ENCODE measurements around the gene DAND5. TPM values are rescaled to one million over a fixed set of nuclear protein-coding genes. Genes with fewer than 3 reads are reported as not detected.

DAND5 gene
- total and polyA plus RNA-seq, 2 of the 13 experiments (the other 11 are each of a cell fraction or from before 2014, with no cell fraction given) = 0.04 TPM; not detected in 1

DNA sequence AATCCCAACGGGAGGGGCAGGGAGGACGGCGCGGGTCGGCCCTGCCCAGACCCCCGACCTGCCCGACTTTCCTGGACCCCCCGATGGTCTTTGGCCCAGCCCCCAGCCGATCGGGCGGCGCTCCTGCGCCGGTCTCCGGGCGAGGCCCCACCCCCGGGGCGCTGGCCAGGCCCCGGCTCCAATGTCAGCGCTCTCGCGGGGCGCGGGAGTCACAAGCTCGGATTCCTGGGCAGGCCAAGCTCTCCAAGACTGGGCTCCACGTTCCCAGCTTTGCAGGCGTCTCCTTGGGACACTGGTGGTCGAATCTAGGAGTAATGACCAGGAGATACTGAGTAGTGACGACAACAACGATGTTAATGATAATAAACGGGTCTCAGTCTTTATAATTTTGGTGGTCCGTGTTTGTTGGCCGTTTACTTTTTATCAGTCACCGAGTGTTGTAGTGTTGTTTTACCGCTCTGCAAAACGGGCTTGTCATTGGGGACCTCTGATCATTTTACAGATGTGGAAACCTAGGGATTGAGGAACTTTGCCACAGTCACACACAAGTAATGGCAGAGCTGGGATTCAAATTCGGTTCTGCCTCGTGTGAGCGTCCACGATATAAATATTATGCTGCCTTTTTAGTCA lies 23.2 kb upstream of the DAND5 start (continued):
- TF ChIP-seq, protein P1, sequence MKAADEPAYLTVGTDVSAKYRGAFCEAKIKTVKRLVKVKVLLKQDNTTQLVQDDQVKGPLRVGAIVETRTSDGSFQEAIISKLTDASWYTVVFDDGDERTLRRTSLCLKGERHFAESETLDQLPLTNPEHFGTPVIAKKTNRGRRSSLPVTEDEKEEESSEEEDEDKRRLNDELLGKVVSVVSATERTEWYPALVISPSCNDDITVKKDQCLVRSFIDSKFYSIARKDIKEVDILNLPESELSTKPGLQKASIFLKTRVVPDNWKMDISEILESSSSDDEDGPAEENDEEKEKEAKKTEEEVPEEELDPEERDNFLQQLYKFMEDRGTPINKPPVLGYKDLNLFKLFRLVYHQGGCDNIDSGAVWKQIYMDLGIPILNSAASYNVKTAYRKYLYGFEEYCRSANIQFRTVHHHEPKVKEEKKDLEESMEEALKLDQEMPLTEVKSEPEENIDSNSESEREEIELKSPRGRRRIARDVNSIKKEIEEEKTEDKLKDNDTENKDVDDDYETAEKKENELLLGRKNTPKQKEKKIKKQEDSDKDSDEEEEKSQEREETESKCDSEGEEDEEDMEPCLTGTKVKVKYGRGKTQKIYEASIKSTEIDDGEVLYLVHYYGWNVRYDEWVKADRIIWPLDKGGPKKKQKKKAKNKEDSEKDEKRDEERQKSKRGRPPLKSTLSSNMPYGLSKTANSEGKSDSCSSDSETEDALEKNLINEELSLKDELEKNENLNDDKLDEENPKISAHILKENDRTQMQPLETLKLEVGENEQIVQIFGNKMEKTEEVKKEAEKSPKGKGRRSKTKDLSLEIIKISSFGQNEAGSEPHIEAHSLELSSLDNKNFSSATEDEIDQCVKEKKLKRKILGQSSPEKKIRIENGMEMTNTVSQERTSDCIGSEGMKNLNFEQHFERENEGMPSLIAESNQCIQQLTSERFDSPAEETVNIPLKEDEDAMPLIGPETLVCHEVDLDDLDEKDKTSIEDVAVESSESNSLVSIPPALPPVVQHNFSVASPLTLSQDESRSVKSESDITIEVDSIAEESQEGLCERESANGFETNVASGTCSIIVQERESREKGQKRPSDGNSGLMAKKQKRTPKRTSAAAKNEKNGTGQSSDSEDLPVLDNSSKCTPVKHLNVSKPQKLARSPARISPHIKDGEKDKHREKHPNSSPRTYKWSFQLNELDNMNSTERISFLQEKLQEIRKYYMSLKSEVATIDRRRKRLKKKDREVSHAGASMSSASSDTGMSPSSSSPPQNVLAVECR (CRISPR knock-in tag; IDR thresholded peaks at IDR 0.05; ENCODE audit: borderline replicate concordance) = 0 out of 2 replicates have a peak, but pooled peaks have one; percentile 12
- TF ChIP-seq ZFP1 (CRISPR knock-in tag; IDR thresholded peaks at IDR 0.05) = no peak
- 0 out of 2 replicates have a peak, but pooled peaks have one; percentile 5 for TF ChIP-seq MAF1 (CRISPR knock-in tag; IDR thresholded peaks at IDR 0.05; ENCODE audit: borderline replicate concordance)
- no peak for TF ChIP-seq ZNF674 (CRISPR knock-in tag; IDR thresholded peaks at IDR 0.05; ENCODE audit: low read depth)
- TF ChIP-seq, protein P2, sequence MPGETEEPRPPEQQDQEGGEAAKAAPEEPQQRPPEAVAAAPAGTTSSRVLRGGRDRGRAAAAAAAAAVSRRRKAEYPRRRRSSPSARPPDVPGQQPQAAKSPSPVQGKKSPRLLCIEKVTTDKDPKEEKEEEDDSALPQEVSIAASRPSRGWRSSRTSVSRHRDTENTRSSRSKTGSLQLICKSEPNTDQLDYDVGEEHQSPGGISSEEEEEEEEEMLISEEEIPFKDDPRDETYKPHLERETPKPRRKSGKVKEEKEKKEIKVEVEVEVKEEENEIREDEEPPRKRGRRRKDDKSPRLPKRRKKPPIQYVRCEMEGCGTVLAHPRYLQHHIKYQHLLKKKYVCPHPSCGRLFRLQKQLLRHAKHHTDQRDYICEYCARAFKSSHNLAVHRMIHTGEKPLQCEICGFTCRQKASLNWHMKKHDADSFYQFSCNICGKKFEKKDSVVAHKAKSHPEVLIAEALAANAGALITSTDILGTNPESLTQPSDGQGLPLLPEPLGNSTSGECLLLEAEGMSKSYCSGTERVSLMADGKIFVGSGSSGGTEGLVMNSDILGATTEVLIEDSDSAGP (CRISPR knock-in tag; IDR thresholded peaks at IDR 0.05; ENCODE audit: borderline replicate concordance) = no peak
- peak; percentile 4; the same call in 1 of the 2 replicates for TF ChIP-seq GFI1 (CRISPR knock-in tag; IDR thresholded peaks at IDR 0.05; ENCODE audit: borderline replicate concordance)
- TF ChIP-seq SIN3A (IDR thresholded peaks at IDR 0.05; ENCODE audit: borderline replicate concordance, low read depth, low read length) = no peak
- TF ChIP-seq RBFOX2 (IDR thresholded peaks at IDR 0.05; ENCODE audit: low read depth, low read length) = peak; percentile 62
- TF ChIP-seq ZFP90 (CRISPR knock-in tag; IDR thresholded peaks at IDR 0.05; ENCODE audit: borderline replicate concordance) = no peak
- TF ChIP-seq, protein P3, sequence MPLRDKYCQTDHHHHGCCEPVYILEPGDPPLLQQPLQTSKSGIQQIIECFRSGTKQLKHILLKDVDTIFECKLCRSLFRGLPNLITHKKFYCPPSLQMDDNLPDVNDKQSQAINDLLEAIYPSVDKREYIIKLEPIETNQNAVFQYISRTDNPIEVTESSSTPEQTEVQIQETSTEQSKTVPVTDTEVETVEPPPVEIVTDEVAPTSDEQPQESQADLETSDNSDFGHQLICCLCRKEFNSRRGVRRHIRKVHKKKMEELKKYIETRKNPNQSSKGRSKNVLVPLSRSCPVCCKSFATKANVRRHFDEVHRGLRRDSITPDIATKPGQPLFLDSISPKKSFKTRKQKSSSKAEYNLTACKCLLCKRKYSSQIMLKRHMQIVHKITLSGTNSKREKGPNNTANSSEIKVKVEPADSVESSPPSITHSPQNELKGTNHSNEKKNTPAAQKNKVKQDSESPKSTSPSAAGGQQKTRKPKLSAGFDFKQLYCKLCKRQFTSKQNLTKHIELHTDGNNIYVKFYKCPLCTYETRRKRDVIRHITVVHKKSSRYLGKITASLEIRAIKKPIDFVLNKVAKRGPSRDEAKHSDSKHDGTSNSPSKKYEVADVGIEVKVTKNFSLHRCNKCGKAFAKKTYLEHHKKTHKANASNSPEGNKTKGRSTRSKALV (CRISPR knock-in tag; IDR thresholded peaks at IDR 0.05) = 0 out of 2 replicates have a peak, but pooled peaks have one; percentile 13
- TF ChIP-seq CHD2 (IDR thresholded peaks at IDR 0.05; ENCODE audit: low read depth, low read length) = peak; percentile 92
- TF ChIP-seq ZNF235 (CRISPR knock-in tag; IDR thresholded peaks at IDR 0.05; ENCODE audit: borderline replicate concordance) = no peak
- TF ChIP-seq, protein P4, sequence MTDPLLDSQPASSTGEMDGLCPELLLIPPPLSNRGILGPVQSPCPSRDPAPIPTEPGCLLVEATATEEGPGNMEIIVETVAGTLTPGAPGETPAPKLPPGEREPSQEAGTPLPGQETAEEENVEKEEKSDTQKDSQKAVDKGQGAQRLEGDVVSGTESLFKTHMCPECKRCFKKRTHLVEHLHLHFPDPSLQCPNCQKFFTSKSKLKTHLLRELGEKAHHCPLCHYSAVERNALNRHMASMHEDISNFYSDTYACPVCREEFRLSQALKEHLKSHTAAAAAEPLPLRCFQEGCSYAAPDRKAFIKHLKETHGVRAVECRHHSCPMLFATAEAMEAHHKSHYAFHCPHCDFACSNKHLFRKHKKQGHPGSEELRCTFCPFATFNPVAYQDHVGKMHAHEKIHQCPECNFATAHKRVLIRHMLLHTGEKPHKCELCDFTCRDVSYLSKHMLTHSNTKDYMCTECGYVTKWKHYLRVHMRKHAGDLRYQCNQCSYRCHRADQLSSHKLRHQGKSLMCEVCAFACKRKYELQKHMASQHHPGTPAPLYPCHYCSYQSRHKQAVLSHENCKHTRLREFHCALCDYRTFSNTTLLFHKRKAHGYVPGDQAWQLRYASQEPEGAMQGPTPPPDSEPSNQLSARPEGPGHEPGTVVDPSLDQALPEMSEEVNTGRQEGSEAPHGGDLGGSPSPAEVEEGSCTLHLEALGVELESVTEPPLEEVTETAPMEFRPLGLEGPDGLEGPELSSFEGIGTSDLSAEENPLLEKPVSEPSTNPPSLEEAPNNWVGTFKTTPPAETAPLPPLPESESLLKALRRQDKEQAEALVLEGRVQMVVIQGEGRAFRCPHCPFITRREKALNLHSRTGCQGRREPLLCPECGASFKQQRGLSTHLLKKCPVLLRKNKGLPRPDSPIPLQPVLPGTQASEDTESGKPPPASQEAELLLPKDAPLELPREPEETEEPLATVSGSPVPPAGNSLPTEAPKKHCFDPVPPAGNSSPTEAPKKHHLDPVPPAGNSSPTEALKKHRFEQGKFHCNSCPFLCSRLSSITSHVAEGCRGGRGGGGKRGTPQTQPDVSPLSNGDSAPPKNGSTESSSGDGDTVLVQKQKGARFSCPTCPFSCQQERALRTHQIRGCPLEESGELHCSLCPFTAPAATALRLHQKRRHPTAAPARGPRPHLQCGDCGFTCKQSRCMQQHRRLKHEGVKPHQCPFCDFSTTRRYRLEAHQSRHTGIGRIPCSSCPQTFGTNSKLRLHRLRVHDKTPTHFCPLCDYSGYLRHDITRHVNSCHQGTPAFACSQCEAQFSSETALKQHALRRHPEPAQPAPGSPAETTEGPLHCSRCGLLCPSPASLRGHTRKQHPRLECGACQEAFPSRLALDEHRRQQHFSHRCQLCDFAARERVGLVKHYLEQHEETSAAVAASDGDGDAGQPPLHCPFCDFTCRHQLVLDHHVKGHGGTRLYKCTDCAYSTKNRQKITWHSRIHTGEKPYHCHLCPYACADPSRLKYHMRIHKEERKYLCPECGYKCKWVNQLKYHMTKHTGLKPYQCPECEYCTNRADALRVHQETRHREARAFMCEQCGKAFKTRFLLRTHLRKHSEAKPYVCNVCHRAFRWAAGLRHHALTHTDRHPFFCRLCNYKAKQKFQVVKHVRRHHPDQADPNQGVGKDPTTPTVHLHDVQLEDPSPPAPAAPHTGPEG (CRISPR knock-in tag; IDR thresholded peaks at IDR 0.05) = no peak
- TF ChIP-seq ZBTB3 (CRISPR knock-in tag; IDR thresholded peaks at IDR 0.05; ENCODE audit: borderline replicate concordance, low read depth) = no peak
- TF ChIP-seq HNRNPH1 (optimal IDR thresholded peaks at IDR 0.05; ENCODE audit: low read depth, low read length) = no peak

Measured in HepG2 (cell line).